ENCODE data around the gene DDX41. TPM values are rescaled to one million over a fixed set of nuclear protein-coding genes. Genes with fewer than 3 reads are reported as not detected.

DDX41 gene
- total and polyA plus RNA-seq, 4 donors = 67.1 to 126 (median 106) TPM

DNA sequence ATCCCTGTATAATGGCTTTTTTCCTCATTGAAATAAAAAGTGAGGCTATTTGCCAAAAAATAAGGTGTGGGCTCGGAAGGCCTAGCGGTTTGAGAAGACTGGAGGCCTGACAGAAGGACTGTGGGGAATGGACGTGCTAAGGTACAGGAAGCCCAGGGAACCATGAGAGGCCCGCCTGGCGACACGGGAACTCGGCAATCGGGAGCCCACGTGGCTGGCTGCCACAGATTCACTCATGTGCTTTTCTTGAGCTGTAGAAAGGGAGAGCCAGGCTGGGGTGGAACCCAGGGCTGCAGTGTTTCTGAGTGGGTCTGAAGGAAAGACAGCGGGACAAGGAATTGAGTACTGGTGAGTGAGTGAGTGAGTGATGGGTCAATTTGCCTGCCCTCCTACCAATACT, 11.9 kb upstream of the DDX41 start:
- H3K27ac ChIP-seq (ENCODE audit: low read depth, low read length) = no peak overlapping the region
- 94% methylated on average over 5 of the region's 10 CpGs for WGBS (ENCODE audit: insufficient coverage)
- no peaks in the 10 kb centered on the region for H3K4me1 ChIP-seq (ENCODE audit: control insufficient read depth, insufficient read depth, low read length)
- peaks cover 98% of the 10 kb centered on the region for H3K36me3 ChIP-seq (ENCODE audit: control insufficient read depth, insufficient read depth, low read length)
- DNase-seq (ENCODE audit: low read depth in 4 of 6, low spot score in 6 of 6) = no peak
- no peaks in the 10 kb centered on the region for H3K27me3 ChIP-seq (ENCODE audit: control insufficient read depth, insufficient read depth, low read length)
- no peak overlapping the region for H3K4me3 ChIP-seq (ENCODE audit: low read depth, low read length)
- no peaks in the 10 kb centered on the region for H3K9me3 ChIP-seq (ENCODE audit: control insufficient read depth, insufficient read depth, low read length)

DNA sequence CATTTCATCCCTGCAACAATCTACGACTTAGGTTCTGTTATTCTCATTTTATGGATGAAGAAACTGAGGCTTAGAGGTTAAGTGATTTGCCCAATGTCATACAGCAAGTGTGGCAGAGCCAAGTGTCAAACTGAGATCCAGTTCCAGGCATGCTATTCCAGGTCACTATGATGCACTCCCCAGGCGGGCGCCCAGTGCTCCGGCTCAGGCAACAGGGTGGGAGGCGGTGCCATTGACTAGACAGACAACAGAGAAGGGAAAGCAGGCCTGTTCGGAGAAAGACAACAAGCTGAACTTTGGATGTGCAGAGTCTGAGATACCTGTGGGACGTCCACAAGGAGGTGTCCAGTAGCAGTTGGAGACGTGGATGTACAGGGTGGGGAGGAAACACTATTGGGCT, 10.8 kb upstream of the DDX41 start:
- DNase-seq (ENCODE audit: low read depth in 4 of 6, low spot score in 6 of 6) = no peak
- no peak overlapping the region for H3K27ac ChIP-seq (ENCODE audit: low read depth, low read length)
- H3K27me3 ChIP-seq (ENCODE audit: control insufficient read depth, insufficient read depth, low read length) = no peaks in the 10 kb centered on the region
- no peaks in the 10 kb centered on the region for H3K4me1 ChIP-seq (ENCODE audit: control insufficient read depth, insufficient read depth, low read length)
- H3K4me3 ChIP-seq (ENCODE audit: low read depth, low read length) = no peak overlapping the region
- H3K9me3 ChIP-seq (ENCODE audit: control insufficient read depth, insufficient read depth, low read length) = no peaks in the 10 kb centered on the region
- peaks cover 97% of the 10 kb centered on the region for H3K36me3 ChIP-seq (ENCODE audit: control insufficient read depth, insufficient read depth, low read length)
- 89% methylated on average over 7 of the region's 8 CpGs for WGBS (ENCODE audit: insufficient coverage)

DNA sequence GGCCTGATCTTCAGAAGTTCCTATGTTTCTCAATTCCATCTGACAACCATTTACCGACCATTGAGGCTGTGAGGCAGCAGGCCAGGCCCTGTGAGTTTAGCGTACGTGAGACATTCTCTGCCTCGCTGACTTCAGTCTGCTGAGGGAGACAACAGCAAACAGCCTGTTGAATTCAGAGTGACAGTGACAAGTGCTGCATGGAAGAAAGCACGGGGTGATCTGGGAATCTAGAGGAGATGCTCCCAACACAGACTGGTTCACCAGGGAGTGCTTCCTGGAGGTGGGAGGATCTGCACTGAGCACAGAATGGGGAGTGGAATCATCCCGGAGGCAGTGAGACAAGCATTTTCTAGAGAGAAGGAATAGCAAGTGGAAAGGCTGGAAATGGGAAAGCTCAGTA, 10.0 kb upstream of the DDX41 start:
- 90% methylated on average over 5 of the region's 6 CpGs for WGBS (ENCODE audit: insufficient coverage)
- H3K36me3 ChIP-seq (ENCODE audit: control insufficient read depth, insufficient read depth, low read length) = peaks cover 92% of the 10 kb centered on the region
- no peak overlapping the region for H3K4me3 ChIP-seq (ENCODE audit: low read depth, low read length)
- DNase-seq (ENCODE audit: low read depth in 4 of 6, low spot score in 6 of 6) = no peak
- H3K27me3 ChIP-seq (ENCODE audit: control insufficient read depth, insufficient read depth, low read length) = no peaks in the 10 kb centered on the region
- no peaks in the 10 kb centered on the region for H3K4me1 ChIP-seq (ENCODE audit: control insufficient read depth, insufficient read depth, low read length)
- no peaks in the 10 kb centered on the region for H3K9me3 ChIP-seq (ENCODE audit: control insufficient read depth, insufficient read depth, low read length)
- no peak overlapping the region for H3K27ac ChIP-seq (ENCODE audit: low read depth, low read length)

DNA sequence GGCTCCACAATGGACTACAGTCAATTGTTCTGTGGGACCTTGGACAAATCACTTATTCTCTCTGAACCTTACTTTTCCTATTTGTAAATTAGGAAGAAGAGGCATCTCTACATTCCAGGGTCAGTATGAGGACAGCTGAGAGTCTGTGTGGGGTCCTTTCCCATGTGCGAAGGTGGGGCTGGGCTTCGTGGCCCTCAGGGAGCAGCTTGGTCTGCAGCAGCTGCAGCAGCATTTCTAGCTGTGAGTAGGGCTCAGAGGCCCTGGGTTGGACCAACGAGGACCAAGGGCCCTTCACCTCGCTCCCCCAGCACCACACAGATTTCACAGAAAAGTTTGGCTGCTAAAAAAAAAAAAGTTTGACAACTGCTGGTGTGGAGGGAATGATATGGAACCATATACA, 9.4 kb upstream of the DDX41 start:
- no peaks in the 10 kb centered on the region for H3K9me3 ChIP-seq (ENCODE audit: control insufficient read depth, insufficient read depth, low read length)
- no peak overlapping the region for H3K4me3 ChIP-seq (ENCODE audit: low read depth, low read length)
- H3K27me3 ChIP-seq (ENCODE audit: control insufficient read depth, insufficient read depth, low read length) = no peaks in the 10 kb centered on the region
- peaks cover 92% of the 10 kb centered on the region for H3K36me3 ChIP-seq (ENCODE audit: control insufficient read depth, insufficient read depth, low read length)
- no peaks in the 10 kb centered on the region for H3K4me1 ChIP-seq (ENCODE audit: control insufficient read depth, insufficient read depth, low read length)
- WGBS (ENCODE audit: insufficient coverage) = 100% methylated on average over 2 of the region's 4 CpGs
- no peak overlapping the region for H3K27ac ChIP-seq (ENCODE audit: low read depth, low read length)
- no peak for DNase-seq (ENCODE audit: low read depth in 4 of 6, low spot score in 6 of 6)

DNA sequence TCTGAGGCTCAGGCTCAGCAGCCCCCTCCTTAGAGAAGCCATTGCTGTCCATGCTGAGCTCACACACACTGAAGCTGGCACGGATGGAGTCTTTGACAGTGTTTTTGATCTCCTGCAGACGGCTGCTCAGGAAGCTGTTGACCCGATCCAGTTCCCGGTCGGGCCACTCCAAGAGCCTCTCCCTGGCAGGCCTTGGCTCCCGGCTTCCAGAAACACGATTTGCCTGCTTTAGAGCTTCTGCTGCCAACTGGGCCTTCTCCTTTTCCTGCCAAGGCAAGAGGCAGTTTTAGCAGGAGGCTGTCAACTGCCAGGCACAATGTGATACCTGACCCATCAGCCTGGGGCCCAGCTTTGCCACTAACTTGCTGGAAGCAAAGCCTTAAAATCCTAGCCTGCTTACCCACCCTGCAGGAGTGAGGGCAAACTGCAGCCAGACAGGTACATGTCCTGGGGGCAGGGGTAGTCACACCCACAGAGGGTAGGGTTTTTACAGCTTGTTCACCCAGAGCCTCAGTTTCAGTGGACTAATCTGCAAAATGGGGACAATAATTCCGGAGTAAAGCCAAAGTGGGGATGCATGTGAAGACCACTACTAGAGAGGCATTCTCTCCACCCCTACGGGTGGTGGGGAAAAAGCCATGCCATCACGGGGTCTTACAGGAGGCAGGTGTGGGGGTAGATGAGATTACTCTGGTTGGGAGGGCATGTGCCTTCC, 8.3 kb upstream of the DDX41 start:
- no peak for DNase-seq (ENCODE audit: low read depth in 4 of 6, low spot score in 6 of 6)
- no peak overlapping the region for H3K27ac ChIP-seq (ENCODE audit: low read depth, low read length)
- H3K9me3 ChIP-seq (ENCODE audit: control insufficient read depth, insufficient read depth, low read length) = no peaks in the 10 kb centered on the region
- no peaks in the 10 kb centered on the region for H3K27me3 ChIP-seq (ENCODE audit: control insufficient read depth, insufficient read depth, low read length)
- H3K4me1 ChIP-seq (ENCODE audit: control insufficient read depth, insufficient read depth, low read length) = peaks cover 4% of the 10 kb centered on the region
- WGBS (ENCODE audit: insufficient coverage) = 80% methylated on average over 8 of the region's 10 CpGs
- H3K4me3 ChIP-seq (ENCODE audit: low read depth, low read length) = no peak overlapping the region
- H3K36me3 ChIP-seq (ENCODE audit: control insufficient read depth, insufficient read depth, low read length) = peaks cover 92% of the 10 kb centered on the region

DNA sequence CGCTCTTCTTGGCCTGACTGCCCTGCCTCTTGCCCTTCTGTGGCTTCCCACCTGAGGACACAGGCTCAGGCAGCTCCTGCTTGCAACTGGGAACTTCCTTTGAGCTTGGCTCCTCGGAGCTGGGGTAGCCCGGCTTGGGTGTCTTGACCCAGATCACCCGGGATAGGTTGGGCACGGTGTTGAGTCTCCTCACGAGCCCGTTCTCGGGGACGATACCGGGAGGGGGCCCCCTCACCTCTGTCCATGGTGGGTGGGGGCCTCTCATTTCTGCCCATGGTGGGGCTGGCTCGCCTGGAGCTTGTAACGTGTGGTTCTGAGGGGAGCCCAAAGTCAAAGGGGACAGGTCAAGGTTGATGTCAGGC, 7.8 kb upstream of the DDX41 start:
- Histone ChIP-seq H3K27ac (ENCODE audit: low read depth, low read length) (no peak overlapping the region), H3K4me1 (ENCODE audit: control insufficient read depth, insufficient read depth, low read length) (peaks cover 4% of the 10 kb centered on the region), H3K4me3 (ENCODE audit: low read depth, low read length) (no peak overlapping the region), H3K27me3 (ENCODE audit: control insufficient read depth, insufficient read depth, low read length) (no peaks in the 10 kb centered on the region), H3K9me3 (ENCODE audit: control insufficient read depth, insufficient read depth, low read length) (no peaks in the 10 kb centered on the region), H3K36me3 (ENCODE audit: control insufficient read depth, insufficient read depth, low read length) (peaks cover 92% of the 10 kb centered on the region)
- WGBS (ENCODE audit: insufficient coverage) = 92% methylated on average over 11 of the region's 12 CpGs
- DNase-seq (ENCODE audit: low read depth in 4 of 6, low spot score in 6 of 6) = no peak

DNA sequence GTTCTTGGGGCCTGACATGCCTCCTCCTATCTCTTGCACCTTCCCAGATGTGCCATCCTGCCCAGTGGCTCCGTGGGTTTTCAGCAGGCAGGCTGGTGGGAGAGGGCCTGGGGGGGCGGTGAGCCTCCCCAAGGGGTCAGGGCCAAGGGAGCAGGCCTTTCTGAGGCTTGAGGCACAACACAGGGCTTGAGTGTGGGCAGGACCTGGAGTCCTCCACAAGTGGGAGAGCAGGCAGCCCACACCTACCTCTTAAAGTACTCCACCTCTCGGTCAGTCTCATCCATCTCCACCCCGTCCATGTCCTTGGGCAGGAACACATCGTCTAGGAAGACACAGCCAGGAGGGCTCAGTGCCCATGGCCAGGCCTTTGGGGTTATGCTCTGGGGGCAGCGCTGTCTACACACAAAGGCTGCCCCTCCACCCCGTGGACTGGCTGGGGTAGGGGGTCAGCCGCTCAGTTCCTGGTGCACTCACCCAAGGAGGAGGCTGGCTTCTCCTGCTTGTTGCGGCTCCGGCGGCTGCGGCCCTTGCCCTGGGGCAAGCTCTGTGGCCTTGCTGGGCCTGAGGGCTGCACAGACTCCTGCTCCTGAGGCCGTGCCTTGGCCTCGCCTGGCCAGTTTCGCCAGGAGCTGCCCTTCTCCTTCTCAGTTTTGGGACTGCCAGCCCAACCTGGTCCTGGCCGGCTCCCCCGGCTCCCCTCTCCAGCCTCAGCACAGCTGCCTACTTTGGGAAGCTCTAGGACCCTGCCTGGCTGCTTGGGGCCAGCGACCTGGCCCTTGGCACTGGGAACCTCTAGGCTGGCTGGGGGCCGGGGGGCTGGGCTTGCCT, 7.2 kb upstream of the DDX41 start:
- WGBS (ENCODE audit: insufficient coverage) = 95% methylated on average over 17 of the region's 19 CpGs
- DNase-seq (ENCODE audit: low read depth in 4 of 6, low spot score in 6 of 6) = no peak
- Histone ChIP-seq H3K4me1 (ENCODE audit: control insufficient read depth, insufficient read depth, low read length) (peaks cover 4% of the 10 kb centered on the region), H3K36me3 (ENCODE audit: control insufficient read depth, insufficient read depth, low read length) (peaks cover 90% of the 10 kb centered on the region), H3K27ac (ENCODE audit: low read depth, low read length) (no peak overlapping the region), H3K27me3 (ENCODE audit: control insufficient read depth, insufficient read depth, low read length) (no peaks in the 10 kb centered on the region), H3K9me3 (ENCODE audit: control insufficient read depth, insufficient read depth, low read length) (no peaks in the 10 kb centered on the region), H3K4me3 (ENCODE audit: low read depth, low read length) (no peak overlapping the region)

DNA sequence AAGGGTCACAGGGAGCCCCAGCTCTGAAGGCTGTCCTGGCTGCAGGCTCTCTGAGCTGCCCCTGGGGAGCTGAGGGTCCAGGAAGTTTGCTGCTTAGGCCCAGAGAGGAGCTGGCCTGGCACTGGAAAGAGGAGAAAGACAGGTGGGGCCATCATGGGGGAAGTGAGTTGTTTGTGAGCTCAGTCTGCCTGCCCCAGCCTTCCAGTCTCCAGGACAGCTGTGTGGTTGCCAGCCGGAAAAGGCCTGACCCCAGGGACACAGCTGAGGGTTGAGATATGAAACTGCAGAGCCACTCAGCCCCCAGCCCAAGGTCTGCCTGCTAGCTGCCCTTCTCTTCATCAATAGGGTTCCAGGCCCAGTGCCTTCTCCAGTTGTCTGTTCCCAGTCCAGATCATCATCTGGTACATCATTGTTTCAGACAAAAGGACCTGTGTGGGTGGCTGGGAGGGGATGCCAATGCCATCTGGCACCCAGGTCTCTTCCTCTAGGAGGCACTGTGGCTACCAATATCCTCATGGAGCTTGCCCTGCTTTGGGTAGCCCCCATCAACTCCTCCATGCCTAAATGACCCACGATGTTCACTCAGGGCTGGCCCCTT, 4.3 kb upstream of the DDX41 start:
- no peaks in the 10 kb centered on the region for H3K27me3 ChIP-seq (ENCODE audit: control insufficient read depth, insufficient read depth, low read length)
- H3K4me3 ChIP-seq (ENCODE audit: low read depth, low read length) = no peak overlapping the region
- H3K4me1 ChIP-seq (ENCODE audit: control insufficient read depth, insufficient read depth, low read length) = peaks cover 13% of the 10 kb centered on the region
- H3K27ac ChIP-seq (ENCODE audit: low read depth, low read length) = no peak overlapping the region
- 69% methylated on average over 2 of the region's 2 CpGs for WGBS (ENCODE audit: insufficient coverage)
- no peaks in the 10 kb centered on the region for H3K9me3 ChIP-seq (ENCODE audit: control insufficient read depth, insufficient read depth, low read length)
- H3K36me3 ChIP-seq (ENCODE audit: control insufficient read depth, insufficient read depth, low read length) = peaks cover 62% of the 10 kb centered on the region
- no peak for DNase-seq (ENCODE audit: low read depth in 4 of 6, low spot score in 6 of 6)

DNA sequence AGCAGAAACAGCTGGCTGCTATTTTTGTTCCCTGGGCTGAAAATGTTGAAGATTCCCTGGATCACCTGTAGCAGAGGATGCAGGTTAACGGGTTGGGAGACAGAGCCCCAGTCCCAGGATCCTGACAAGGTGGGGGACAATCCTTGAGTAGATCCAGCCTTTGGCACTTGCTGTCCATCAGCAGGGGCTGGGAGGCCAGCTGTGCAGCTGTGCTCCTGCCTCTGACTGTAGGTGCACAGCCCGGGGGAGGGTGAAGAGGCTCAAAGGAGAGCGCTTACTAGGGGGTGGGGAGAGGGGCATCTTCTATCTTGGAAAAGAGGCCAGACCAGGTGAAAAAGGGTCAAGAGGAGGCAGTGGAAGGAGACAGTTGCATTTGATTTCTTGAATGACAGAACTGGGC, 3.5 kb upstream of the DDX41 start:
- Histone ChIP-seq H3K27ac (ENCODE audit: low read depth, low read length) (no peak overlapping the region), H3K9me3 (ENCODE audit: control insufficient read depth, insufficient read depth, low read length) (no peaks in the 10 kb centered on the region), H3K4me3 (ENCODE audit: low read depth, low read length) (no peak overlapping the region), H3K4me1 (ENCODE audit: control insufficient read depth, insufficient read depth, low read length) (peaks cover 20% of the 10 kb centered on the region), H3K27me3 (ENCODE audit: control insufficient read depth, insufficient read depth, low read length) (no peaks in the 10 kb centered on the region), H3K36me3 (ENCODE audit: control insufficient read depth, insufficient read depth, low read length) (peaks cover 62% of the 10 kb centered on the region)
- WGBS (ENCODE audit: insufficient coverage) = 97% methylated on average over 3 of the region's 3 CpGs
- DNase-seq (ENCODE audit: low read depth in 4 of 6, low spot score in 6 of 6) = no peak
